Mucosa of stomach (tissue), 1 donor: ENCODE measurements around the gene LMF1.
"Not testable (repeated sequence)": the region's sequence is repeated elsewhere in the genome, so short reads cannot be mapped to it uniquely, and the experiment has no call there.

Experiments used
- H3K27me3 ChIP-seq: one replicate; pipeline ENCODE4 v1.7.0; 2013; ENCODE audit warnings: mild to moderate bottlenecking, low read length; ENCODE audit not compliant: control insufficient read depth, insufficient read depth
- H3K36me3 ChIP-seq: one replicate; pipeline ENCODE4 v1.7.0; 2013; ENCODE audit warnings: low read length; ENCODE audit not compliant: control insufficient read depth, insufficient read depth
- H3K4me1 ChIP-seq: one replicate; pipeline ENCODE4 v1.7.0; 2013; ENCODE audit warnings: mild to moderate bottlenecking, low read length; ENCODE audit not compliant: control insufficient read depth, insufficient read depth
- H3K4me3 ChIP-seq: one replicate; pipeline ENCODE4 v1.7.0; 2013; ENCODE audit warnings: low read length
- H3K9ac ChIP-seq: one replicate; pipeline ENCODE4 v1.7.0; 2013; ENCODE audit warnings: mild to moderate bottlenecking, low read length, moderate library complexity
- H3K9me3 ChIP-seq: one replicate; pipeline ENCODE4 v1.7.0; 2013; ENCODE audit warnings: mild to moderate bottlenecking, low read length, moderate library complexity; ENCODE audit not compliant: control insufficient read depth
- donor health status: Pancreatic carcinoma.

The LMF1 gene

GRCh38 chr16:964356-965035, 6.3 kb downstream of the LMF1 start:
- no peak overlapping the region for H3K4me3 ChIP-seq
- no peaks in the 10 kb centered on the region for H3K36me3 ChIP-seq
- H3K9ac ChIP-seq: no peak overlapping the region
- no peaks in the 10 kb centered on the region for H3K9me3 ChIP-seq
- H3K4me1 ChIP-seq: peaks cover under 1% of the 10 kb centered on the region
- H3K27me3 ChIP-seq: no peaks in the 10 kb centered on the region

GRCh38 chr16:963913-964312, 6.9 kb downstream of the LMF1 start:
- no peaks in the 10 kb centered on the region for H3K4me1 ChIP-seq
- no peak overlapping the region for H3K4me3 ChIP-seq

GRCh38 chr16:962901-963814, 7.6 kb downstream of the LMF1 start:
- H3K36me3 ChIP-seq: no peaks in the 10 kb centered on the region
- no peaks in the 10 kb centered on the region for H3K9me3 ChIP-seq
- no peak overlapping the region for H3K9ac ChIP-seq
- H3K4me3 ChIP-seq: no peak overlapping the region
- no peaks in the 10 kb centered on the region for H3K4me1 ChIP-seq
- H3K27me3 ChIP-seq: no peaks in the 10 kb centered on the region

More at GRCh38 chr16:963913-964312, 6.9 kb downstream of the LMF1 start:
- Histone ChIP-seq H3K9me3 (no peaks in the 10 kb centered on the region), H3K9ac (no peak overlapping the region), H3K36me3 (no peaks in the 10 kb centered on the region), H3K27me3 (no peaks in the 10 kb centered on the region)

- Histone ChIP-seq H3K27me3 (no peaks in the 10 kb centered on the region), H3K4me3 (no peak overlapping the region), H3K9ac (no peak overlapping the region), H3K4me1 (no peaks in the 10 kb centered on the region), H3K36me3 (no peaks in the 10 kb centered on the region), H3K9me3 (no peaks in the 10 kb centered on the region)
Measured at GRCh38 chr16:962366-962765, 8.4 kb downstream of the LMF1 start.

GRCh38 chr16:959232-960040, 11.3 kb downstream of the LMF1 start:
- H3K9me3 ChIP-seq: no peaks in the 10 kb centered on the region
- H3K4me3 ChIP-seq: no peak overlapping the region
- H3K9ac ChIP-seq: no peak overlapping the region
- no peaks in the 10 kb centered on the region for H3K36me3 ChIP-seq
- H3K4me1 ChIP-seq: no peaks in the 10 kb centered on the region
- H3K27me3 ChIP-seq: no peaks in the 10 kb centered on the region

- not testable (repeated sequence) for H3K9ac ChIP-seq, H3K36me3 ChIP-seq, H3K9me3 ChIP-seq, H3K27me3 ChIP-seq, H3K4me3 ChIP-seq, H3K4me1 ChIP-seq
Measured at GRCh38 chr16:955766-956165, 15.0 kb downstream of the LMF1 start.

- H3K9ac ChIP-seq, H3K9me3 ChIP-seq, H3K4me3 ChIP-seq, H3K4me1 ChIP-seq, H3K27me3 ChIP-seq, H3K36me3 ChIP-seq: not testable (repeated sequence)
Measured at GRCh38 chr16:953818-954217, 17.0 kb downstream of the LMF1 start.

- no peak overlapping the region for H3K4me3 ChIP-seq
- no peaks in the 10 kb centered on the region for H3K36me3 ChIP-seq
- no peak overlapping the region for H3K9ac ChIP-seq
- H3K27me3 ChIP-seq: no peaks in the 10 kb centered on the region
- H3K9me3 ChIP-seq: no peaks in the 10 kb centered on the region
- H3K4me1 ChIP-seq: no peaks in the 10 kb centered on the region
Measured at GRCh38 chr16:952321-952720, 18.5 kb downstream of the LMF1 start.

GRCh38 chr16:951660-952301, 19.0 kb downstream of the LMF1 start:
- no peaks in the 10 kb centered on the region for H3K4me1 ChIP-seq
- H3K27me3 ChIP-seq: no peaks in the 10 kb centered on the region
- H3K36me3 ChIP-seq: no peaks in the 10 kb centered on the region
- no peak overlapping the region for H3K9ac ChIP-seq
- H3K9me3 ChIP-seq: no peaks in the 10 kb centered on the region
- no peak overlapping the region for H3K4me3 ChIP-seq

GRCh38 chr16:950733-951573, 19.8 kb downstream of the LMF1 start:
- not testable (repeated sequence) for H3K4me3 ChIP-seq, H3K27me3 ChIP-seq, H3K4me1 ChIP-seq, H3K9me3 ChIP-seq, H3K36me3 ChIP-seq, H3K9ac ChIP-seq

- not testable (repeated sequence) for H3K36me3 ChIP-seq, H3K4me1 ChIP-seq, H3K4me3 ChIP-seq, H3K9ac ChIP-seq, H3K9me3 ChIP-seq, H3K27me3 ChIP-seq
Measured at GRCh38 chr16:948767-949166, 22.0 kb downstream of the LMF1 start.
